ENCODE results near the gene TWNK.
A peak's percentile ranks its signal among the peaks of the same experiment; 100 is the strongest.

Gene TWNK

DNA sequence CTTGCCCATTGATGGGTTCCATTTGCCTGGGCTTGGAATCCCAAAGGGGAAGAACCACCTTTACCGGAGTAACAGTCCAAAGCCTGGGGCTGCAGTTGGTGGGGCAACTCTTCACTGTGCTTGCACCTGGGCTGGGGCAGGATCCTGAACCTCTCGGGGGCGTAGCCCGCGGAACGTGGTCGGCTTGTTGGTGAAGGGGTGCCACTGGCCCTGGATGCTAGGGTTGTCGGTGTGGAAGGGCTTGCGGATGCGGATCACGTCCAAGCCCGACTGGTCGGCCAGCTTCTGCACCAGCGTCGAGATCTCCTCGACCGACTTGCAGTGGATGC is 756 bp upstream of the TWNK start:
- H3K4me3 ChIP-seq (ENCODE audit: low read depth, low read length): peak overlapping the region; percentile 100
- no peak for DNase-seq (ENCODE audit: low read depth)
- TF ChIP-seq POLR2A (IDR thresholded peaks at IDR 0.05; ENCODE audit: extremely low read depth, insufficient read length) (no peak), MYC (IDR thresholded peaks at IDR 0.05; ENCODE audit: low read depth, low read length) (no peak)
- TF ChIP-seq, protein P1, sequence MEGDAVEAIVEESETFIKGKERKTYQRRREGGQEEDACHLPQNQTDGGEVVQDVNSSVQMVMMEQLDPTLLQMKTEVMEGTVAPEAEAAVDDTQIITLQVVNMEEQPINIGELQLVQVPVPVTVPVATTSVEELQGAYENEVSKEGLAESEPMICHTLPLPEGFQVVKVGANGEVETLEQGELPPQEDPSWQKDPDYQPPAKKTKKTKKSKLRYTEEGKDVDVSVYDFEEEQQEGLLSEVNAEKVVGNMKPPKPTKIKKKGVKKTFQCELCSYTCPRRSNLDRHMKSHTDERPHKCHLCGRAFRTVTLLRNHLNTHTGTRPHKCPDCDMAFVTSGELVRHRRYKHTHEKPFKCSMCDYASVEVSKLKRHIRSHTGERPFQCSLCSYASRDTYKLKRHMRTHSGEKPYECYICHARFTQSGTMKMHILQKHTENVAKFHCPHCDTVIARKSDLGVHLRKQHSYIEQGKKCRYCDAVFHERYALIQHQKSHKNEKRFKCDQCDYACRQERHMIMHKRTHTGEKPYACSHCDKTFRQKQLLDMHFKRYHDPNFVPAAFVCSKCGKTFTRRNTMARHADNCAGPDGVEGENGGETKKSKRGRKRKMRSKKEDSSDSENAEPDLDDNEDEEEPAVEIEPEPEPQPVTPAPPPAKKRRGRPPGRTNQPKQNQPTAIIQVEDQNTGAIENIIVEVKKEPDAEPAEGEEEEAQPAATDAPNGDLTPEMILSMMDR (IDR thresholded peaks at IDR 0.05; ENCODE audit: low read depth, low read length): no peak
- TF ChIP-seq, protein P2, sequence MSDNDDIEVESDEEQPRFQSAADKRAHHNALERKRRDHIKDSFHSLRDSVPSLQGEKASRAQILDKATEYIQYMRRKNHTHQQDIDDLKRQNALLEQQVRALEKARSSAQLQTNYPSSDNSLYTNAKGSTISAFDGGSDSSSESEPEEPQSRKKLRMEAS (IDR thresholded peaks at IDR 0.05; ENCODE audit: low read depth, low read length): no peak

DNA sequence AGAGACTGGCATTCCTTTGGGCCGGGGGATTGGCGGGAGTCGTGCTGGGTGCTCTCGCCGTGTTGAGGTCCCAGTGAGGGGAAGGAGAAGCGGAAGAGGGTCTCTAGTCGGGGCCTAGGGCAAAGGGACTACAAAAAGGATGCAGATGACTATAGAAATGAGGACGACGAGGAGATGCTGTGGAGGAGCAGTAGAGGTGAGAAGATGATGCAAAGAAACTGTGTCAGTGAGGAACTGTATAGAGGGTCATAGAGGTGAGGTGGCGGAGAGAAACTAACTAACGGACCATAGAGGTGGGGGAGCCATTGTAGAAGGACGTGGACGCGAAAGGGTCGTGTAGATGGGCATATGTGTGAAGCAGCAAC is 324 bp downstream of the TWNK start:
- TF ChIP-seq POLR2A (IDR thresholded peaks at IDR 0.05; ENCODE audit: extremely low read depth, insufficient read length) (no peak), MYC (IDR thresholded peaks at IDR 0.05; ENCODE audit: low read depth, low read length) (no peak)
- TF ChIP-seq, protein P1 (IDR thresholded peaks at IDR 0.05; ENCODE audit: low read depth, low read length): no peak
- TF ChIP-seq, protein P2 (IDR thresholded peaks at IDR 0.05; ENCODE audit: low read depth, low read length): no peak
- no peak for DNase-seq (ENCODE audit: low read depth)
- peak overlapping the region; percentile 100 for H3K4me3 ChIP-seq (ENCODE audit: low read depth, low read length)

DNA sequence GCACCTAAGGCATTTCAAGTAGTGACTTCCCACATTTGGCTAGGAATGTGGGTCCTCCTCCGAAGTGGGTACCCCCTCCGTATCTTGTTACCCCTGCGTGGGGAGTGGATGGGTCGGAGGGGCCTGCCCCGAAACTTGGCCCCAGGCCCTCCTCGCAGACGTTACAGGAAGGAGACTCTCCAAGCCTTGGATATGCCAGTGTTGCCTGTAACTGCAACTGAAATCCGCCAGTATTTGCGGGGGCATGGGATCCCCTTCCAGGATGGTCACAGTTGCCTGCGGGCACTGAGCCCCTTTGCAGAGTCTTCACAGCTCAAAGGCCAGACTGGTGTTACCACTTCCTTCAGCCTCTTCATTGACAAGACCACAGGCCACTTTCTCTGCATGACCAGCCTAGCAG is 823 bp downstream of the TWNK start:
- TF ChIP-seq, protein P2 (IDR thresholded peaks at IDR 0.05; ENCODE audit: low read depth, low read length): no peak
- no peak for DNase-seq (ENCODE audit: low read depth)

DNA sequence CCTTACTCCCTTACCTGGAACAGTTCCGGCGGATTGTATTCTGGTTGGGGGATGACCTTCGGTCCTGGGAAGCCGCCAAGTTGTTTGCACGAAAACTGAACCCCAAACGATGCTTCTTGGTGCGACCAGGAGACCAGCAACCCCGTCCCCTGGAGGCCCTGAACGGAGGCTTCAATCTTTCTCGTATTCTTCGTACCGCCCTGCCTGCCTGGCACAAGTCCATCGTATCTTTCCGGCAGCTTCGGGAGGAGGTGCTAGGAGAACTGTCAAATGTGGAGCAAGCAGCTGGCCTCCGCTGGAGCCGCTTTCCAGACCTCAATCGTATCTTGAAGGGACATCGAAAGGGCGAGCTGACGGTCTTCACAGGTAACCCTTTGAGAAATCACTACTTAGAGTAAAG is 1.7 kb downstream of the TWNK start:
- TF ChIP-seq, protein P1 (IDR thresholded peaks at IDR 0.05; ENCODE audit: low read depth, low read length): no peak
- TF ChIP-seq MYC (IDR thresholded peaks at IDR 0.05; ENCODE audit: low read depth, low read length) (no peak), POLR2A (IDR thresholded peaks at IDR 0.05; ENCODE audit: extremely low read depth, insufficient read length) (no peak)
- TF ChIP-seq, protein P2 (IDR thresholded peaks at IDR 0.05; ENCODE audit: low read depth, low read length): no peak
- no peak for DNase-seq (ENCODE audit: low read depth)
- H3K4me3 ChIP-seq (ENCODE audit: low read depth, low read length): peak overlapping the region; percentile 100

More for the DNA sequence above, 823 bp downstream of the TWNK start:
- peak overlapping the region; percentile 100 for H3K4me3 ChIP-seq (ENCODE audit: low read depth, low read length)

DNA sequence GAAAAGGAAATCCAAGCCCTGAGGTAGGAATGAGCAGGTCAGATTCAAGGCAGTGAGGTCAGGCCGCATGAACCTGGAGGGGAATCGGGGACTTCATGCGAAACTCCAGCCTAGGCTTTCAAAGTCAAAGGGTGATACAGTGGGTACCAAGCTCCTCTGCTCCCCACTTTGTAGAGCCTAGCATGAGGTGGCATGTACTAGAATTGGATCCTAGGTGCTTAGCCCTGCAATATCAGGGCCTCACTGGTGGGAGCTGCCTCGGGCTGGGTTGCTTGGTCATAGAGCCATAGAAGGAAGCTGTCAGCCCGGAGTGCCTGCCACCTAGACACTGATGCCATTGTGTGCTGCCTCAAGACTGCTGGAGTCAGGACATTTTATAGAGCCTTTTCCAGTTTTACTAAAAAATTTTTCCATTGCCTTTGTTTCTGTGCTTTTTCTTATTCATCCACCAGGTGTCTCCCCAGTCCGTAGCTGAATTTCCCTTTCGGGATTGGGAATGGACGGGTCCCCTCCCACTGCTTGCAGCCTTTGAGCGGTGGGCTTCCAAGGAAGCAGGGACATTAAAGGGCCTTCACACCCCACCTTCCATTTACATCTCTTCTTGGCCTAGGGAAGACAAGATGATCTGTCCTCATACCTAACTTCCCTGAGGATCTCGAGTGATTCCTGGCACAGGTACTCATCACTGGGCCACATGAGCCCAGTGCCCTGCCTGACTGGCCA is 6.8 kb downstream of the TWNK start:
- H3K4me3 ChIP-seq (ENCODE audit: low read depth, low read length): no peak overlapping the region
- DNase-seq (ENCODE audit: low read depth): no peak
- TF ChIP-seq, protein P2 (IDR thresholded peaks at IDR 0.05; ENCODE audit: low read depth, low read length): no peak
- TF ChIP-seq, protein P1 (IDR thresholded peaks at IDR 0.05; ENCODE audit: low read depth, low read length): peak; percentile 45

DNA sequence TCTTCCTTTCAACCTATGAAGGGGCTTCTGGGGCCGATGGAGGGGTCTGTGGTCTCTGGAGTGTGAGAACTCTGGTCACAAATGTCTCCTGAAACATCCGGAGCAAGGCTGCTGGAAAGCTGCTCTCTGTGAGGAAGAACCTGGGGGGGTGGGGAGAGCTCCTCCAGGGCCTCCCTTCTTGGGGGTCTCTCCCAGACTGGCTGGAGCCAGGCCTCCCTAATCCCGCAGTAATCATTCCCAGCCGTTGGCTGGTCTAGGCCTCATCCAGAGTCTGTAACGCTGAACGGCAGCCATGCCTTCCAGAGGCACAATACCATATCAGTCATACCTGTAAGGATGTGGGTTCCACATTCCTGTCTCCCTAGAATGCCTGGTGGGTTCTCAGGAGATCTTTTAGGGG is 7.8 kb downstream of the TWNK start:
- H3K4me3 ChIP-seq (ENCODE audit: low read depth, low read length): no peak overlapping the region
- TF ChIP-seq POLR2A (IDR thresholded peaks at IDR 0.05; ENCODE audit: extremely low read depth, insufficient read length) (no peak), MYC (IDR thresholded peaks at IDR 0.05; ENCODE audit: low read depth, low read length) (no peak)
- TF ChIP-seq, protein P2 (IDR thresholded peaks at IDR 0.05; ENCODE audit: low read depth, low read length): no peak
- TF ChIP-seq, protein P1 (IDR thresholded peaks at IDR 0.05; ENCODE audit: low read depth, low read length): no peak
- DNase-seq (ENCODE audit: low read depth): no peak
